T-helper 22 cell (primary cell): Measurements from ENCODE around the gene SPATA31C2.
"Not testable (repeated sequence)": the region's sequence is repeated elsewhere in the genome, so short reads cannot be mapped to it uniquely, and the experiment has no call there.

Experiments
- DNase-seq: peaks from one replicate; pipeline ENCODE4 v3.0.0-alpha.2; 2020; ENCODE audit warnings: low read depth

Gene SPATA31C2

GRCh38 chr9:88123413-88123812 is 14.9 kb downstream of the SPATA31C2 start:
- DNase-seq, result not testable (repeated sequence)

- DNase-seq, result not testable (repeated sequence)
Observed at GRCh38 chr9:88118121-88118520, 20.2 kb downstream of the SPATA31C2 start.

- DNase-seq, result not testable (repeated sequence)
Observed at GRCh38 chr9:88114968-88115612, 23.2 kb downstream of the SPATA31C2 start.

GRCh38 chr9:88114283-88114967 is 23.9 kb downstream of the SPATA31C2 start:
- not testable (repeated sequence) for DNase-seq

GRCh38 chr9:88113156-88114130 is 24.8 kb downstream of the SPATA31C2 start:
- not testable (repeated sequence) for DNase-seq

- no peak for DNase-seq
Observed at GRCh38 chr9:88110026-88110425, 28.2 kb downstream of the SPATA31C2 start.

GRCh38 chr9:88108779-88109178 is 29.5 kb downstream of the SPATA31C2 start:
- DNase-seq, result no peak

- DNase-seq, result no peak
Observed at GRCh38 chr9:88106492-88106891, 31.8 kb downstream of the SPATA31C2 start.

- no peak for DNase-seq
Observed at GRCh38 chr9:88092797-88093331, 45.4 kb downstream of the SPATA31C2 start.

GRCh38 chr9:88090151-88090581 is 48.1 kb downstream of the SPATA31C2 start:
- DNase-seq, result no peak

- no peak for DNase-seq
Observed at GRCh38 chr9:88087906-88088305, 50.4 kb downstream of the SPATA31C2 start.

- DNase-seq, result no peak
Observed at GRCh38 chr9:88085476-88085875, 52.8 kb downstream of the SPATA31C2 start.

GRCh38 chr9:88084357-88085183 is 53.7 kb downstream of the SPATA31C2 start:
- no peak for DNase-seq
